Peyer's patch (tissue), 4 donors: ENCODE results near the gene SIK1. TPM values are rescaled to one million over a fixed set of nuclear protein-coding genes. Genes with fewer than 3 reads are reported as not detected.

Experiments
- DNase-seq, 3 donors: peaks; one replicate each; pipeline ENCODE4 v3.0.0-alpha.2; 2017 to 2019
- H3K27ac ChIP-seq, 4 donors: fragments of 200-600 bp; sonication (generic); one replicate each; pipeline ENCODE4 v1.5.1; 2016 to 2019
- H3K27me3 ChIP-seq, 2 donors: fragments of 200-600 bp; sonication (generic); one replicate each; pipeline ENCODE4 v1.5.1; 2019
- H3K36me3 ChIP-seq, 3 donors: fragments of 200-600 bp; sonication (generic); one replicate each; pipeline ENCODE4 v1.5.1; 2016 to 2019
- H3K4me1 ChIP-seq, 4 donors: fragments of 200-600 bp; sonication (generic); one replicate each; pipeline ENCODE4 v1.5.1; 2016 to 2019
- H3K4me3 ChIP-seq, 4 donors: fragments of 200-600 bp; sonication (generic); 1 replicate in 3 of 4; 2 replicates in 1 of 4; pipeline ENCODE4 v1.5.1; 2016 to 2019; ENCODE audit warnings: mild to moderate bottlenecking in 1 of 4
- H3K9me3 ChIP-seq, 4 donors: fragments of 200-600 bp; sonication (generic); one replicate each; pipeline ENCODE4 v1.5.1; 2016 to 2019; ENCODE audit warnings: mild to moderate bottlenecking in 1 of 4
- POLR2A ChIP-seq, 2 donors: fragments of 450-650 bp; IDR thresholded peaks; one replicate each; pipeline ENCODE4 v1.5.1; 2017; ENCODE audit warnings: antibody characterized with exemption in 2 of 2, mild to moderate bottlenecking in 2 of 2, moderate library complexity in 2 of 2
- total RNA-seq, 4 donors: library from RNA; depleted of rRNA; stranded (reverse); fragments of >200 nt; gene quantifications; one replicate each; pipeline ENCODE4 v1.1.0, GENCODE V29; 2016
- TF ChIP-seq, protein P1 (sequence below), 6 experiments: fragments of 450-650 bp in 4 of 6; fragments of 200-600 bp in 2 of 6; sonication (generic) in 1 of 6; IDR thresholded peaks; one replicate each; pipeline ENCODE4 v1.5.1; 2017 to 2019; ENCODE audit warnings: antibody characterized with exemption in 6 of 6, mild to moderate bottlenecking in 3 of 6, moderate library complexity in 1 of 6

SIK1 gene
- total RNA-seq, 4 donors from 2014 or later: 11.0 to 28.1 (median 17.3) TPM; not detected in 1

GRCh38 chr21:43370091-43370658, 56.8 kb downstream of the SIK1 start:
- no peaks in the 10 kb centered on the region for H3K27me3 ChIP-seq
- no peaks in the 10 kb centered on the region for H3K36me3 ChIP-seq
- H3K27ac ChIP-seq: no peak overlapping the region
- no peaks in the 10 kb centered on the region for H3K4me1 ChIP-seq
- TF ChIP-seq POLR2A (IDR thresholded peaks at IDR 0.05): no peak
- TF ChIP-seq, protein P1, sequence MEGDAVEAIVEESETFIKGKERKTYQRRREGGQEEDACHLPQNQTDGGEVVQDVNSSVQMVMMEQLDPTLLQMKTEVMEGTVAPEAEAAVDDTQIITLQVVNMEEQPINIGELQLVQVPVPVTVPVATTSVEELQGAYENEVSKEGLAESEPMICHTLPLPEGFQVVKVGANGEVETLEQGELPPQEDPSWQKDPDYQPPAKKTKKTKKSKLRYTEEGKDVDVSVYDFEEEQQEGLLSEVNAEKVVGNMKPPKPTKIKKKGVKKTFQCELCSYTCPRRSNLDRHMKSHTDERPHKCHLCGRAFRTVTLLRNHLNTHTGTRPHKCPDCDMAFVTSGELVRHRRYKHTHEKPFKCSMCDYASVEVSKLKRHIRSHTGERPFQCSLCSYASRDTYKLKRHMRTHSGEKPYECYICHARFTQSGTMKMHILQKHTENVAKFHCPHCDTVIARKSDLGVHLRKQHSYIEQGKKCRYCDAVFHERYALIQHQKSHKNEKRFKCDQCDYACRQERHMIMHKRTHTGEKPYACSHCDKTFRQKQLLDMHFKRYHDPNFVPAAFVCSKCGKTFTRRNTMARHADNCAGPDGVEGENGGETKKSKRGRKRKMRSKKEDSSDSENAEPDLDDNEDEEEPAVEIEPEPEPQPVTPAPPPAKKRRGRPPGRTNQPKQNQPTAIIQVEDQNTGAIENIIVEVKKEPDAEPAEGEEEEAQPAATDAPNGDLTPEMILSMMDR (IDR thresholded peaks at IDR 0.05): no peak
- DNase-seq: peak in 1 of 3 donors; percentile 42
- H3K9me3 ChIP-seq: no peaks in the 10 kb centered on the region
- no peak overlapping the region for H3K4me3 ChIP-seq

DNA sequence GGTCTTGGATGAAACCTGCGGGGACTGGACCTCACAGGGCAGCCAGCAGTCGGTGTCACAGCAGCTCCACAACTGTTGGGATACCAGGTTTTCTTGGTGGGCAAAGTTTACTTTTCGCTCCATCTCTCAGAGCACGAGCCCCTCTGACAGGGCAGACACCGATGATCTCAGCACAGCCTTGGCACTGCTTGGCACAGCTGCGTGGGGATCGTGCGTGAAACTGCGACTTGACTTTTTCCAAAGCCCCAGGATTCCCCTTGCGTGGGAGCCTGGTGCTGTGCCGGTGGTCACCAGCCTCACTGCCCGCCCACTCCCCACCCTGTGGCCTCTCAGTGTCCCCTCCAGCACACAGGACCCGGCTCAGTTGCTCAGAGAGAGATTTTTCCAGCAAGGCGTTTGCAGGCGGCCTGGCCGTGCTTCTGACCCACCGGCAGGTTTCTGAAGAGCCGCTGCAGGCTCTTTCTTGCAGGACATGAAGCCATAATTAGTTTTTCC, 57.3 kb downstream of the SIK1 start:
- Histone ChIP-seq H3K4me3 (no peak overlapping the region), H3K36me3 (no peaks in the 10 kb centered on the region), H3K27me3 (no peaks in the 10 kb centered on the region), H3K9me3 (no peaks in the 10 kb centered on the region), H3K4me1 (no peaks in the 10 kb centered on the region), H3K27ac (no peak overlapping the region)
- no peak for DNase-seq
- no peak for TF ChIP-seq POLR2A (IDR thresholded peaks at IDR 0.05)
- TF ChIP-seq, protein P1 (IDR thresholded peaks at IDR 0.05): no peak

- Histone ChIP-seq H3K27ac (no peak overlapping the region), H3K4me1 (no peaks in the 10 kb centered on the region), H3K9me3 (no peaks in the 10 kb centered on the region), H3K27me3 (no peaks in the 10 kb centered on the region), H3K4me3 (no peak overlapping the region), H3K36me3 (no peaks in the 10 kb centered on the region)
- DNase-seq: peak in 1 of 3 donors; percentile 53
- TF ChIP-seq POLR2A (IDR thresholded peaks at IDR 0.05): no peak
- TF ChIP-seq, protein P1 (IDR thresholded peaks at IDR 0.05): no peak
These were observed 57.8 kb downstream of the SIK1 start for GRCh38 chr21:43369124-43369523.

DNA sequence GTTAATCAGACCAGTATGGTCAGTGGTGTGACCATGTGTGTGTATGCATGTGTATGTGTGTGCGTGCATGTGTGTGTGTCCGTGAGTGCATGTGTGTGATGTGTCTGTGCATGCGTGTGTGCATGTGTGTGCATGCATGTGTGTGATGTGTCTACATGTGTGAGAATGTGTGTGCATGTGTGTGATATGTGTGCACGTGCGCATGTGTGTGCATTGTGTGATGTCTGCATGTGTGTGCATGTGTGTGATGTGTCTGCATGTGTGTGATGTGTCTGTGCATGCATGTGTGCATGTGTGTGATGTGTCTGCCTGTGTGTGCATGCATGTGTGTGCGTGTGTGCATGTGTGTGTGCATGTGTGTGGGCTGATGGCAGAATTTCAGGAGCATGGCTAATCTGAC, 58.2 kb downstream of the SIK1 start:
- TF ChIP-seq POLR2A (IDR thresholded peaks at IDR 0.05): no peak
- TF ChIP-seq, protein P1 (IDR thresholded peaks at IDR 0.05): no peak
- H3K4me1 ChIP-seq: no peaks in the 10 kb centered on the region
- DNase-seq: no peak
- no peak overlapping the region for H3K27ac ChIP-seq
- H3K4me3 ChIP-seq: no peak overlapping the region
- H3K36me3 ChIP-seq: no peaks in the 10 kb centered on the region
- no peaks in the 10 kb centered on the region for H3K27me3 ChIP-seq
- no peaks in the 10 kb centered on the region for H3K9me3 ChIP-seq

- H3K4me3 ChIP-seq: no peak overlapping the region
- no peaks in the 10 kb centered on the region for H3K9me3 ChIP-seq
- H3K36me3 ChIP-seq: no peaks in the 10 kb centered on the region
- no peak overlapping the region for H3K27ac ChIP-seq
- peaks cover 0 to 3% (median under 1%) of the 10 kb centered on the region in 4 donors for H3K4me1 ChIP-seq
- no peak for TF ChIP-seq POLR2A (IDR thresholded peaks at IDR 0.05)
- TF ChIP-seq, protein P1 (IDR thresholded peaks at IDR 0.05): no peak
- DNase-seq: no peak
- no peaks in the 10 kb centered on the region for H3K27me3 ChIP-seq
These were observed 59.1 kb downstream of the SIK1 start for GRCh38 chr21:43367859-43368258.
